Vagina (tissue), 2 donors: Measurements from ENCODE around the gene A4GALT. TPM values are rescaled to one million over a fixed set of nuclear protein-coding genes. Genes with fewer than 3 reads are reported as not detected.

Experiments
- DNase-seq, 2 donors: peaks; one replicate each; pipeline ENCODE4 v3.0.0-alpha.2; 2017; ENCODE audit errors: extremely low spot score in 2 of 2
- H3K27ac ChIP-seq: fragments of 200-600 bp; sonication (generic); one replicate; pipeline ENCODE4 v1.5.1; 2019
- H3K27me3 ChIP-seq: fragments of 200-600 bp; sonication (generic); one replicate; pipeline ENCODE4 v1.5.1; 2019
- H3K36me3 ChIP-seq, 2 donors: fragments of 200-600 bp; sonication (generic); one replicate each; pipeline ENCODE4 v1.5.1; 2017 to 2019
- H3K4me1 ChIP-seq: fragments of 200-600 bp; sonication (generic); one replicate; pipeline ENCODE4 v1.5.1; 2019
- H3K4me3 ChIP-seq, 2 donors: fragments of 200-600 bp; sonication (generic); 1 replicate in 1 of 2; 2 replicates in 1 of 2; pipeline ENCODE4 v1.5.1; 2016 to 2019
- H3K9me3 ChIP-seq: fragments of 200-600 bp; sonication (generic); one replicate; pipeline ENCODE4 v1.5.1; 2019
- CTCF ChIP-seq, 3 experiments: fragments of 450-650 bp in 2 of 3; fragments of 200-600 bp in 1 of 3; sonication (generic) in 1 of 3; IDR thresholded peaks; one replicate each; pipeline ENCODE4 v1.5.1; 2017 to 2019; ENCODE audit warnings: antibody characterized with exemption in 3 of 3, mild to moderate bottlenecking in 2 of 3, moderate library complexity in 2 of 3
- POLR2A ChIP-seq, 2 donors: fragments of 450-650 bp; IDR thresholded peaks; one replicate each; pipeline ENCODE4 v1.6.1; 2017; ENCODE audit warnings: antibody characterized with exemption in 2 of 2, mild to moderate bottlenecking in 2 of 2, moderate library complexity in 2 of 2
- POLR2AphosphoS5 ChIP-seq, 2 donors: sonication (generic); formaldehyde crosslinking; IDR thresholded peaks; one replicate each; pipeline ENCODE4 v1.9.0; 2017; ENCODE audit warnings: antibody characterized with exemption in 2 of 2, mild to moderate bottlenecking in 2 of 2, low read depth in 1 of 2; ENCODE audit not compliant: insufficient read depth in 1 of 2
- intact Hi-C: fragments of 100-400 bp; cut with DNase I; formaldehyde crosslinking; loops from one replicate; pipeline ENCODE4 v1.15.1; 2023
- total RNA-seq: library from RNA; depleted of rRNA; stranded (reverse); fragments of >200 nt; gene quantifications from one replicate; pipeline ENCODE4 v1.2.3, GENCODE V29; 2016

The A4GALT gene
- total RNA-seq, 1 donor from 2014 or later, result 35.6 TPM

GRCh38 chr22:42732081-42732480 lies 11.4 kb upstream of the A4GALT start:
- DNase-seq, result no peak
- no peaks in the 10 kb centered on the region for H3K9me3 ChIP-seq
- H3K27me3 ChIP-seq, result no peaks in the 10 kb centered on the region
- H3K4me1 ChIP-seq, result peaks cover 6% of the 10 kb centered on the region
- no peak overlapping the region for H3K4me3 ChIP-seq
- no peaks in the 10 kb centered on the region for H3K36me3 ChIP-seq
- no peak overlapping the region for H3K27ac ChIP-seq
- TF ChIP-seq CTCF (IDR thresholded peaks at IDR 0.05) (no peak), POLR2A (IDR thresholded peaks at IDR 0.05) (no peak), POLR2AphosphoS5 (IDR thresholded peaks at IDR 0.05; ENCODE audit: insufficient read depth in 1 of 2, low read depth in 1 of 2) (no peak)
- intact Hi-C loops, result no loop called here

- intact Hi-C loops, result loop anchor here (10.0 kb wide), 1 partner anchor 62 kb away; no protein-coding TSS in a partner anchor
- Histone ChIP-seq H3K27ac (no peak overlapping the region), H3K36me3 (no peaks in the 10 kb centered on the region), H3K27me3 (no peaks in the 10 kb centered on the region), H3K4me3 (no peak overlapping the region), H3K4me1 (peaks cover 5% of the 10 kb centered on the region), H3K9me3 (no peaks in the 10 kb centered on the region)
- DNase-seq, result no peak
- TF ChIP-seq POLR2A (IDR thresholded peaks at IDR 0.05) (no peak), POLR2AphosphoS5 (IDR thresholded peaks at IDR 0.05; ENCODE audit: insufficient read depth in 1 of 2, low read depth in 1 of 2) (no peak), CTCF (IDR thresholded peaks at IDR 0.05) (no peak)
These were observed 6.1 kb upstream of the A4GALT start for GRCh38 chr22:42726811-42727210.

- Histone ChIP-seq H3K4me3 (no peak overlapping the region), H3K4me1 (peaks cover 14% of the 10 kb centered on the region), H3K27ac (no peak overlapping the region), H3K9me3 (no peaks in the 10 kb centered on the region), H3K27me3 (no peaks in the 10 kb centered on the region), H3K36me3 (no peaks in the 10 kb centered on the region)
- TF ChIP-seq CTCF (IDR thresholded peaks at IDR 0.05) (no peak), POLR2AphosphoS5 (IDR thresholded peaks at IDR 0.05; ENCODE audit: insufficient read depth in 1 of 2, low read depth in 1 of 2) (no peak), POLR2A (IDR thresholded peaks at IDR 0.05) (no peak)
- no peak for DNase-seq
- intact Hi-C loops, result loop anchor here (10.0 kb wide), 1 partner anchor 61 kb away; no protein-coding TSS in a partner anchor
These were observed 5.1 kb upstream of the A4GALT start for GRCh38 chr22:42725606-42726355.

- TF ChIP-seq POLR2A (IDR thresholded peaks at IDR 0.05), result no peak
- no peak for TF ChIP-seq CTCF (IDR thresholded peaks at IDR 0.05)
- TF ChIP-seq POLR2AphosphoS5 (IDR thresholded peaks at IDR 0.05; ENCODE audit: insufficient read depth in 1 of 2, low read depth in 1 of 2), result no peak
- Histone ChIP-seq H3K4me1 (peaks cover 23% of the 10 kb centered on the region), H3K9me3 (no peaks in the 10 kb centered on the region), H3K36me3 (no peaks in the 10 kb centered on the region), H3K27me3 (no peaks in the 10 kb centered on the region), H3K27ac (no peak overlapping the region), H3K4me3 (no peak overlapping the region)
- DNase-seq, result no peak
- intact Hi-C loops, result loop anchor here (10.0 kb wide), 1 partner anchor 59 kb away; no protein-coding TSS in a partner anchor
These were observed 3.4 kb upstream of the A4GALT start for GRCh38 chr22:42724062-42724461.

- H3K4me1 ChIP-seq, result peaks cover 47% of the 10 kb centered on the region
- H3K27ac ChIP-seq, result peak overlapping the region; percentile 96
- no peaks in the 10 kb centered on the region for H3K36me3 ChIP-seq
- TF ChIP-seq POLR2AphosphoS5 (IDR thresholded peaks at IDR 0.05; ENCODE audit: insufficient read depth in 1 of 2, low read depth in 1 of 2) (peak in 1 of 2 donors; percentile 43), POLR2A (IDR thresholded peaks at IDR 0.05) (no peak), CTCF (IDR thresholded peaks at IDR 0.05) (no peak)
- no peak for DNase-seq
- no peaks in the 10 kb centered on the region for H3K27me3 ChIP-seq
- no peaks in the 10 kb centered on the region for H3K9me3 ChIP-seq
- H3K4me3 ChIP-seq, result peak overlapping the region; percentile 83 to 92
- intact Hi-C loops, result loop anchor here (2.0 to 10.0 kb wide), 2 partner anchors 22 to 56 kb away; no protein-coding TSS in a partner anchor
These were observed 370 bp upstream of the A4GALT start for GRCh38 chr22:42721045-42721434.
